Upper lobe of left lung (tissue), 4 donors: ENCODE results near the gene FER.

Experiments used
- CTCF ChIP-seq, 6 experiments: fragments of 450-650 bp in 4 of 6; fragments of 200-600 bp in 2 of 6; sonication (generic) in 2 of 6; IDR thresholded peaks; one replicate each; pipeline ENCODE4 v1.5.1; 2016 to 2019; ENCODE audit warnings: antibody characterized with exemption in 6 of 6
- POLR2AphosphoS5 ChIP-seq, 2 donors: sonication (generic); formaldehyde crosslinking; IDR thresholded peaks; one replicate each; pipeline ENCODE4 v1.5.1; 2017; ENCODE audit warnings: antibody characterized with exemption in 2 of 2

GRCh38 chr5:108827131-108827530 lies 79.4 kb downstream of the FER start:
- no peak for TF ChIP-seq CTCF (IDR thresholded peaks at IDR 0.05)
- no peak for TF ChIP-seq POLR2AphosphoS5 (IDR thresholded peaks at IDR 0.05)
